Osteoblast (primary cell): Measurements from ENCODE around the gene EPB41L1. TPM values are rescaled to one million over a fixed set of nuclear protein-coding genes. Genes with fewer than 3 reads are reported as not detected.
"Not testable (repeated sequence)": the region's sequence is repeated elsewhere in the genome, so short reads cannot be mapped to it uniquely, and the experiment has no call there.

Source experiments
- DNase-seq: peaks from one replicate; pipeline ENCODE4 v3.0.0; 2011; ENCODE audit warnings: low spot score, mixed read lengths; ENCODE audit not compliant: insufficient read length; ENCODE audit errors: missing footprints
- H2AFZ ChIP-seq: 2 replicates; pipeline ENCODE4 v1.6.0; 2011; ENCODE audit warnings: mild to moderate bottlenecking, low read length
- H3K27ac ChIP-seq: 2 replicates; pipeline ENCODE4 v1.5.1; 2011; ENCODE audit warnings: mild to moderate bottlenecking, low read depth, low read length, moderate library complexity
- H3K27me3 ChIP-seq: 2 replicates; pipeline ENCODE4 v1.6.0; 2012; ENCODE audit warnings: mild to moderate bottlenecking, control low read depth, inconsistent platforms, low read length, moderate library complexity; ENCODE audit not compliant: insufficient read depth
- H3K36me3 ChIP-seq: 2 replicates; pipeline ENCODE4 v1.5.1; 2011; ENCODE audit warnings: mild to moderate bottlenecking, low read length, control low read depth, moderate library complexity; ENCODE audit not compliant: insufficient read depth
- H3K4me1 ChIP-seq: 2 replicates; pipeline ENCODE4 v1.5.1; 2011; ENCODE audit warnings: mild to moderate bottlenecking, low read length, control low read depth, moderate library complexity; ENCODE audit not compliant: insufficient read depth
- H3K4me2 ChIP-seq: 2 replicates; pipeline ENCODE4 v1.6.0; 2011; ENCODE audit warnings: mild to moderate bottlenecking, low read length; ENCODE audit not compliant: insufficient read depth
- H3K4me3 ChIP-seq: fragments of 200-600 bp; sonication (generic); 3 replicates; pipeline ENCODE4 v1.5.1; 2012; ENCODE audit warnings: mild to moderate bottlenecking, low read length, inconsistent platforms; ENCODE audit not compliant: insufficient read depth
- H3K79me2 ChIP-seq: 2 replicates; pipeline ENCODE4 v1.6.0; 2012; ENCODE audit warnings: mild to moderate bottlenecking, low read length, control low read depth, inconsistent platforms; ENCODE audit not compliant: insufficient read depth
- H3K9me3 ChIP-seq: 2 replicates; pipeline ENCODE4 v1.5.1; 2011; ENCODE audit warnings: low read depth, low read length, control low read depth
- H4K20me1 ChIP-seq: 2 replicates; pipeline ENCODE4 v1.6.0; 2012; ENCODE audit warnings: mild to moderate bottlenecking, low read length, control low read depth; ENCODE audit not compliant: insufficient read depth
- total RNA-seq: library from RNA; depleted of rRNA; stranded (reverse); fragments of >200 nt; gene quantifications from 2 replicates; pipeline ENCODE4 v1.2.3, GENCODE V29; 2012
- TF ChIP-seq, protein P1 (sequence below): IDR thresholded peaks from 2 replicates; pipeline ENCODE4 v1.5.1; 2011; ENCODE audit warnings: mild to moderate bottlenecking, low read depth, low read length, moderate library complexity; ENCODE audit errors: extremely low read depth

EPB41L1 gene
- total RNA-seq, 1 donor, result 26.8 TPM

DNA sequence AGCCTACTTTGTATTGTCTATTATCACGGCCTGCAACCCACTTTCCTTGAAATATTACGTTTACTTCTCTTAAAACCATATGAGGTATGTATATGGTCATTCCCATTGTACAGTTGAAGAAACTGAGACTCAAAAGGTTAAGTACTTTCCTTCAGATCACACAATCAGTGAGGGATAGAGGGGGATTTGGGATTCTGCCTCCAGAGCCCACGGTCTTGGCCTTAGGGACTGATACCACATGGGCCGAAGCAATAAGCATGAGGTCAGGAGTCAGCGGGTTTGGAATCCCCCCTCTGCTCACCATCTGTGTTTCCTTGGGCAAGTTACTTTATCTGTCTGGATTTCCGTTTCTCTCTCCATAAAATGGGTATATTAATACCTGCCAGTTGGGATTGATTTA, 19.4 kb upstream of the EPB41L1 start:
- Histone ChIP-seq H3K27me3 (no peaks in the 10 kb centered on the region), H3K79me2 (no peaks in the 10 kb centered on the region), H3K4me2 (no peak overlapping the region), H4K20me1 (no peaks in the 10 kb centered on the region), H3K4me1 (peaks cover 5% of the 10 kb centered on the region), H2AFZ (no peak overlapping the region), H3K36me3 (no peaks in the 10 kb centered on the region), H3K9me3 (no peaks in the 10 kb centered on the region), H3K27ac (no peak overlapping the region), H3K4me3 (no peak overlapping the region)
- TF ChIP-seq, protein P1, sequence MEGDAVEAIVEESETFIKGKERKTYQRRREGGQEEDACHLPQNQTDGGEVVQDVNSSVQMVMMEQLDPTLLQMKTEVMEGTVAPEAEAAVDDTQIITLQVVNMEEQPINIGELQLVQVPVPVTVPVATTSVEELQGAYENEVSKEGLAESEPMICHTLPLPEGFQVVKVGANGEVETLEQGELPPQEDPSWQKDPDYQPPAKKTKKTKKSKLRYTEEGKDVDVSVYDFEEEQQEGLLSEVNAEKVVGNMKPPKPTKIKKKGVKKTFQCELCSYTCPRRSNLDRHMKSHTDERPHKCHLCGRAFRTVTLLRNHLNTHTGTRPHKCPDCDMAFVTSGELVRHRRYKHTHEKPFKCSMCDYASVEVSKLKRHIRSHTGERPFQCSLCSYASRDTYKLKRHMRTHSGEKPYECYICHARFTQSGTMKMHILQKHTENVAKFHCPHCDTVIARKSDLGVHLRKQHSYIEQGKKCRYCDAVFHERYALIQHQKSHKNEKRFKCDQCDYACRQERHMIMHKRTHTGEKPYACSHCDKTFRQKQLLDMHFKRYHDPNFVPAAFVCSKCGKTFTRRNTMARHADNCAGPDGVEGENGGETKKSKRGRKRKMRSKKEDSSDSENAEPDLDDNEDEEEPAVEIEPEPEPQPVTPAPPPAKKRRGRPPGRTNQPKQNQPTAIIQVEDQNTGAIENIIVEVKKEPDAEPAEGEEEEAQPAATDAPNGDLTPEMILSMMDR, result no peak
- no peak for DNase-seq

DNA sequence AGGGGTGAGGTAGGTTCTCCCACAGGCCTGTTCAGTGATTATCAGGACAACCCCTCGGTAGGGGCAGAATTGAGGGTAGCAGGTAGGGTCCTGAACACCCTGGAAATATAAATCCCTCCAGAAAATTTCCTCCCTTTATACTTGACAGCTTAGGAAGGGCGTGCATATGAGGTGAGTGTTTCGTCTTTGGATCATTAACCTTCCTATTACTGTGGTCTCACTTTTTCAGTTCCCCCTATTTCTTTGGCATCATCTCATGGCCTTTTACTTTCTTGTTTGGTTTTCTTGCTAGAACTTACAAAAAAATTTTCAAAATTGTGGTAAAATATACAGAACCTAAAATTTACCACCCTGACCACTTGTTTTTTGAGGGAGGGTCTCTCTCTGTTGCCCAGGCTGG, 18.7 kb upstream of the EPB41L1 start:
- Histone ChIP-seq H2AFZ (no peak overlapping the region), H3K27ac (no peak overlapping the region), H3K4me3 (no peak overlapping the region), H3K27me3 (no peaks in the 10 kb centered on the region), H4K20me1 (no peaks in the 10 kb centered on the region), H3K4me1 (no peaks in the 10 kb centered on the region), H3K79me2 (no peaks in the 10 kb centered on the region), H3K36me3 (no peaks in the 10 kb centered on the region), H3K9me3 (no peaks in the 10 kb centered on the region), H3K4me2 (no peak overlapping the region)
- TF ChIP-seq, protein P1, result no peak
- no peak for DNase-seq

DNA sequence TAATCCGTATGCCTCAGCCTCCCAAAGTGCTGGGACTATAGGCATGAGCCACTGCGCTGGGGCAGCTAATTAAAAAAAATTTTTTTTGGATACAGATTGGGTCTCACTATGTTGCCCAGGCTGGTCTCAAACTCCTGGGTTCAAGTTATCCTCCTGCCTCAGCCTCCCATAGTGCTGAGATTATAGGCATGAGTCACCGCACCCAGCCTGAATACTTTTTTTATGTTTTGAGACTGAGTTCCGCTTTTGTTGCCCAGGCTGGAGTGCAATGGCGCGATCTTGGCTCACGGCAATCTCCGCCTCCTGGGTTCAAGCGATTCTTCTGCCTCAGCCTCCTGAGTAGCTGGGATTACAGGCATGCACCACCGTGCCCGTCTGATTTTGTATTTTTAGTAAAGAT, 17.2 kb upstream of the EPB41L1 start:
- not testable (repeated sequence) for H3K4me2 ChIP-seq, H2AFZ ChIP-seq, H3K9me3 ChIP-seq, H3K36me3 ChIP-seq, H3K4me3 ChIP-seq, DNase-seq, H3K79me2 ChIP-seq, H3K4me1 ChIP-seq, H4K20me1 ChIP-seq, H3K27ac ChIP-seq, H3K27me3 ChIP-seq

DNA sequence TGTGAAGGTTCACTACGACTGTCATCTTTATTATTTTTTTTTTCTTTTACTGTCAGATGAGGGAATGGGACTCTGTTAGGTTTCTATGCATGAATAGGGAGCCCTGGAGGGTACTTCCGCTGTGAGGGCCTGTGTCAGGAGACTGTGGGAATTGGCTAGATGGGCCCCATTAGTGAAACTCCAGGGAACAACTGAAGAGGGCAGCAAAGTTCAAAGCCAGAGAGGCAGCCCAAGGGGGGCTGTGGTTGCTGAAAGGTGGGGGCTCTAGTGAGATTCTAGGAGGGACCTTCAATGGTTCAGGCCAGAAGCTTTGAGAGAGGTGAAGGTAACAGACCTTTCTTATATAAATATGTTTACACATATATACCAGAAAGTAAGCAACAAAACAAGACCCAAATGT, 13.2 kb upstream of the EPB41L1 start:
- Histone ChIP-seq H3K9me3 (no peaks in the 10 kb centered on the region), H3K27ac (no peak overlapping the region), H3K79me2 (no peaks in the 10 kb centered on the region), H2AFZ (no peak overlapping the region), H3K27me3 (no peaks in the 10 kb centered on the region), H3K4me2 (no peak overlapping the region), H3K4me1 (peaks cover under 1% of the 10 kb centered on the region), H3K36me3 (no peaks in the 10 kb centered on the region), H3K4me3 (no peak overlapping the region), H4K20me1 (peaks cover under 1% of the 10 kb centered on the region)
- TF ChIP-seq, protein P1, result no peak
- DNase-seq, result no peak
